Gastroesophageal sphincter (tissue), 2 donors: Measurements from ENCODE around the gene IBA57.

Experiments used
- POLR2A ChIP-seq, 2 donors: fragments of 450-650 bp; IDR thresholded peaks; one replicate each; pipeline ENCODE4 v1.6.1; 2017; ENCODE audit warnings: antibody characterized with exemption in 2 of 2, mild to moderate bottlenecking in 2 of 2, moderate library complexity in 1 of 2
- POLR2AphosphoS5 ChIP-seq: sonication (generic); formaldehyde crosslinking; IDR thresholded peaks from one replicate; pipeline ENCODE4 v1.6.1; 2017; ENCODE audit warnings: antibody characterized with exemption

DNA sequence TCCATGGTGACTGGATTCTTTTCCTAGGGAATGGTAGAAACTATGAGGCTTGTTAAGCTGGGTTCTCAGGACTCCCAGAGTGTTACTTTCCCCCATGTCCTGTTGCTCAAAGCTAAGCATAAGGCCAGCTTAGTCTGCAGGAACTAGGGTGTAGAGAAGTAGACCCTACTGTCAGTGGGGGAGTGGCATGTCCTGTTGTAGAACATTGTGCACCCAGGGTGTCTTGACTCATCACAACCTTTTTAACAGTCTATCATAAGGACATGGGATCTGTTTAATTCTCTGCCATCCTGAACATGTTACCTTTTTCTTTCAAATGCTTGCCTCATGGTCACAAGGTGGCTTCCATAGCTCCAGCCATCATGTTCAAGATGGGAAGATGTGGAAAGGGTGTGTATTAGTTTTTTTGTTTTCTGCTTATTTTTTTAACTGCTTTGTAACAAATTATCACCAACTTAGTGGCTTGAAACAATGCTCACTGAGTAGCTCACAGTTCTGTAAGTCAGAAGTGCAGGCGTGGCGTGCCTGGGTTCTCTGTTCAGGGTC lies 59.6 kb downstream of the IBA57 start:
- no peak for TF ChIP-seq POLR2AphosphoS5
- no peak for TF ChIP-seq POLR2A (IDR thresholded peaks at IDR 0.05)
